ENCODE measurements around the gene MRPS18A. TPM values are rescaled to one million over a fixed set of nuclear protein-coding genes. Genes with fewer than 3 reads are reported as not detected.

MRPS18A gene
- total and polyA plus RNA-seq, 9 of the 15 experiments (the other 6 are each of a cell fraction or from before 2014, with no cell fraction given) = 87.5 to 243 (median 125) TPM

- peak; percentile 14 for TF ChIP-seq PHF20 (IDR thresholded peaks at IDR 0.05; ENCODE audit: partially characterized antibody)
- TF ChIP-seq ZBTB33 (CRISPR knock-in tag; IDR thresholded peaks at IDR 0.05) = no peak; the same call in 1 of the 2 replicates
- no peak for TF ChIP-seq XRCC3 (IDR thresholded peaks at IDR 0.05)
- TF ChIP-seq SIN3A (IDR thresholded peaks at IDR 0.05; ENCODE audit: borderline replicate concordance in 2 of 2, control insufficient read depth in 1 of 2, low read depth in 2 of 2, low read length in 2 of 2) = peak; percentile 55 to 61; a peak in 2 of 4 replicates
- TF ChIP-seq KLF13 (tag; IDR thresholded peaks at IDR 0.05; ENCODE audit: borderline replicate concordance, low read depth) = peak; percentile 89
- no peak for TF ChIP-seq THRA (IDR thresholded peaks at IDR 0.05)
- 0 out of 2 replicates have a peak, but pooled peaks have one; percentile 6 for TF ChIP-seq ATF4 (CRISPR knock-in tag; IDR thresholded peaks at IDR 0.05)
- TF ChIP-seq NBN (IDR thresholded peaks at IDR 0.05; ENCODE audit: low read depth) = peak; percentile 49; the same call in 1 of the 2 replicates
- peak; percentile 39; the same call in 1 of the 2 replicates for TF ChIP-seq SPI1 (IDR thresholded peaks at IDR 0.05; ENCODE audit: borderline replicate concordance, low read depth, low read length)
- TF ChIP-seq ELF4 (CRISPR knock-in tag; IDR thresholded peaks at IDR 0.05) = peak; percentile 46; the same call in 1 of the 2 replicates
- no peak for TF ChIP-seq NUFIP1 (IDR thresholded peaks at IDR 0.05; ENCODE audit: partially characterized antibody)
- peak; percentile 48; the same call in 1 of the 2 replicates for TF ChIP-seq E2F1 (CRISPR knock-in tag; IDR thresholded peaks at IDR 0.05)
- no peak for TF ChIP-seq SETDB1 (IDR thresholded peaks at IDR 0.05; ENCODE audit: low read length)
- TF ChIP-seq ZNF717 (CRISPR knock-in tag; IDR thresholded peaks at IDR 0.05) = peak; percentile 74; the same call in 1 of the 2 replicates
- no peak for TF ChIP-seq RBM17 (IDR thresholded peaks at IDR 0.05; ENCODE audit: borderline replicate concordance, low read depth, low read length)
- 0 out of 2 replicates have a peak, but pooled peaks have one; percentile 65 for TF ChIP-seq FOXO4 (CRISPR knock-in tag; IDR thresholded peaks at IDR 0.05)
- no peak for TF ChIP-seq MCM3 (IDR thresholded peaks at IDR 0.05)
- TF ChIP-seq PTRF (tag; IDR thresholded peaks at IDR 0.05) = no peak
These were observed 59.0 kb downstream of the MRPS18A start (continued) for GRCh38 chr6:43628393-43629103.
